HG02588 (cell line): ENCODE data around the gene PNMT.

Source experiments
- ATAC-seq: cut with Tn5 transposase; IDR thresholded peaks from one replicate; pipeline ENCODE4 v1.9.1; 2021; ENCODE audit warnings: mild to moderate bottlenecking, moderate library complexity; ENCODE audit not compliant: unreplicated experiment

The PNMT gene

DNA sequence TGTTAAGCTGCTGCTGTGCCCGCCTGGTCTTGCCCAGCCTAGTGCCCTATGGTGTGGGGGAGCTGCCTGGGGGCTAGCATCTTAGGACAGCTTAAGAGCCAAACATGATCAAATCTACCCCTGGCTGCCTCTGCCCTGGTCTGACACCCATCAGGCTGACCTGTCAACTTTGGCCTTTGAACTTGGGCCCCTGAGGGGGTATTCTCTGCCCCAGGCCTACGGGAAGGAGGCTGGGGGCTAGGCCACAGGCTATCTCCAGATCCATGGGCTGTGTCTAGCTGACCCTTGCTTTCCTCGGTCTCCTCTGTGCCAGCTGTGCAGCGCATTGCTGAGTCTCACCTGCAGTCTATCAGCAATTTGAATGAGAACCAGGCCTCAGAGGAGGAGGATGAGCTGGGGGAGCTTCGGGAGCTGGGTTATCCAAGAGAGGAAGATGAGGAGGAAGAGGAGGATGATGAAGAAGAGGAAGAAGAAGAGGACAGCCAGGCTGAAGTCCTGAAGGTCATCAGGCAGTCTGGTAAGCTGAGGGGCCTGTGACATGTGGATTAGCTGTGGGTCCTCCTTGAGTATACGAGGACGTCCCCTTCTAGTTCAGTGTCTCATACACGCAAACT lies 34.6 kb upstream of the PNMT start:
- no peak for ATAC-seq

DNA sequence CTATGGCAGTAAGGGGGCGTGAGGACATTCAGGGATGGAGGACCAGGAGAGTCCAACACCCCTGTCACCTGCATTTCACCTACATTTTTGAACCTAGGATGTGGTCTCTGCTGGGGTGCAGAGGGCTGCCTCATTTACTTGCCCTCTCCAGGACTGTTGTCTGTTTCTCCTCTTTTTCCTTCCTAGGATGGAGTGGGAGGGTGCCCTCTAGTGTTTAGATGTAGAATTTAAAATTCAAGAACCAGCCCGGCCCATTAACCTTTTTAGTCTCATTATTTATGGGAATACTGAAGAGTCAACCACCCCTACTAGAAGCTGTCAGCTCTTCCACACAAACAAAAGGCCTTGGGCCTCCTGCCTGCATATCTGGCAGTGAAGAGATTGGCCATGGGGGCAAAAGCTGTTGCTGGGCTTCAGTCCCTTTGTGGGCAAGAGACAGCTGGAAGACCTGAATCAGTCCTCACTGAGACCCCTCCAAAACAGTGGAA lies 33.8 kb upstream of the PNMT start:
- ATAC-seq = no peak

GRCh38 chr17:39635614-39636176 lies 32.6 kb upstream of the PNMT start:
- no peak for ATAC-seq

GRCh38 chr17:39636587-39636926 lies 31.7 kb upstream of the PNMT start:
- peak; percentile 5 for ATAC-seq

DNA sequence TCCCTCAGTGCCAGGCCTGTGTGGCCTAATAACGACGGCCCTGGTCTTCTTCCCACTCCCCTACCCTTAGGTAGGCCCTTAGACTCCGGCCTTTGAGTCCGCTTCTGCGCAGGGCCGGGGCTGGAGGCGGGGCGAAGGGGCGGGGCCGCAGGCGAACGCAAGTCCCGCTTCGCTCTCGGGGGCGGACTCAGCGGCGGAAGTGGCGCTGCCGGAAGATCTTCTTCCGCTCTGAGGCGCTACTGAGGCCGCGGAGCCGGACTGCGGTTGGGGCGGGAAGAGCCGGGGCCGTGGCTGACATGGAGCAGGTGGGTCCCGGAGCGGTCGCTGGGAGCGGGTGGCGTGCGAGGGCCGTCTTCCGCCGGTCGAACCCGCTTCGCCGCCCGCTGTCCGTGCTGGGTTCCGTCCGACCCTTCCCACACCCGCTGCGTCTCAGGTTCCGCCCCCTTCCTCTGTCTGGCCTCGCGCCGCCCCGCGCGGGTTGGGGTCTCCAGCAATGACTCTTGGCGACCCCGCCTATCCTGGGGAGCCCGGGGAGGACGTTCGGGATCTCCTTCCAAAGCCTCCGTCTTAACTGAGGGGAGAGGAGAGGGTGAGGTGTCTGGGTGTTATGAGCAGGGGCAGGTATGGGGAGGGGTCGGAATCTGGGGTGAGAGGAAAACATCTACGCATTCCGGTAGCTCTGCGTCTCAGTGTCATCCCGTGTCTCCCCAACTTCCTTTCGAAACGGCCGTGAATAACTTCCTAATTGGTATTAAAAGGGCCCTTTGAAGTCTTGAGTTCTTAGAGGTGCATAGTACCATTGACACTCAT lies 31.1 kb upstream of the PNMT start, which contains the start of gene STARD3:
Gene STARD3 (plus strand): TSS at position 218 of the 810 bp plus-strand sequence. CDS start 16,388 bp downstream, outside the sequence.
- ATAC-seq = peak; percentile 72

DNA sequence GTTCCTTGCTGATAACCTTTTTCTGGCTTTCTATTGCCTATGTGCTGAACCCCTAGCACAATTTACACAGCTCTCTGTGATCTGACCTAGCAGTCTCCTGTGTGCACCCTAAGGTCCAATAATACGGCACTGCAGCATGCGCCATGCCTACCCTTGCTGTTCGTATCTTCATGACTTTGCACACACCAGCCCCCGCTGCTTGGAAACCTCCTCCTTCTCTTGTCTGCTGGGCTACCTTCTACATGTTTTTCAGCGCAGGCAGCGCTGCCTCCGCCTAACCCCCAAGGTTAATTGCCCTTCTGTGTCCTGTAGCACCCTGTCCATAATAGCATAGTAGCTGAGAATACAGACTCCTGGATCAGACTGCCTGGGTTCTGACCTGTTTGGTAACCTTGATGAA lies 29.9 kb upstream of the PNMT start:
- ATAC-seq = no peak

DNA sequence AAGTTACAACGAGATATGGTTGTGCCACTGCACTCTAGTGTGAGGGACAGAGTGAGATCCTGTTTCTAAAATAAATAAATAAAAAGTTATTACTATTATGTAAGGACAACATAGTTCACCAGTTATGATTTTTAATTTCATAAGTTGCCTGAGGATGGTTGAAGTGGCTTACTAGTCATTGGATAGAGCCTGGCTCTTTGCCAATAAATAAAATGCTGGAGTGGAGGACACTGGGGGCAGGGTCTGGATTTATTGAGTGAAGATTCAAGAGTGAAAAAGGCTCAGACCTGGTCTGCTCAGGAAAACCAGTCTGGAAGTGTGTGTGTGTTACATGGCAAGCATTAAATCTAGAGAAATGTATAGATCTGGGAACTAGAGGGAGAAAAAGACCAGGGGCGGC lies 29.2 kb upstream of the PNMT start:
- ATAC-seq = no peak

GRCh38 chr17:39639566-39640458 lies 28.4 kb upstream of the PNMT start:
- ATAC-seq = no peak

DNA sequence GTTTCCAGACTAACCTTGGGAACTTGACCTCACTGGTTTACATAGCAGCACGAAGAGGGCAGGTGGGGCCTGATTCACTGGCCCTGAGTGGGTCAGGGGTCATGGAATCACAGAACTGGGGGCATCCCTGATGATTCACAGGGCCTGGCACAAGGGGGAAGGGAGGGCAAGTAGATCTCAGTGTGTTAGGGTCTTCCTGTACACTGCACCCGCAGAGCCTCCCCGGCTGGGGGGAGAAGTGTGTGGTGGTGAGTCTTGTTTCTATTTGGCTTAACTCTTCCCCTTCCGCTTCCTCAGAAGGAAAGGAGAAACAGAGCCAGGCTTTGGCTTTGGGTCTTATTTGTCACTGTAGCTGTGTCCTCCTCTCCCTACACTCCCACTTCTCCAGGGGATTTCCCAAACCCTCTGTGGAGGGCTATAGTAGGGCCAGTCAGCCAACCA lies 27.6 kb upstream of the PNMT start:
- no peak for ATAC-seq

GRCh38 chr17:39641097-39641496 lies 27.2 kb upstream of the PNMT start:
- no peak for ATAC-seq

- no peak for ATAC-seq
Measured at GRCh38 chr17:39641883-39642282, 26.4 kb upstream of the PNMT start.

GRCh38 chr17:39642291-39643074 lies 25.8 kb upstream of the PNMT start:
- no peak for ATAC-seq

GRCh38 chr17:39643271-39643670 lies 25.0 kb upstream of the PNMT start:
- ATAC-seq = no peak

DNA sequence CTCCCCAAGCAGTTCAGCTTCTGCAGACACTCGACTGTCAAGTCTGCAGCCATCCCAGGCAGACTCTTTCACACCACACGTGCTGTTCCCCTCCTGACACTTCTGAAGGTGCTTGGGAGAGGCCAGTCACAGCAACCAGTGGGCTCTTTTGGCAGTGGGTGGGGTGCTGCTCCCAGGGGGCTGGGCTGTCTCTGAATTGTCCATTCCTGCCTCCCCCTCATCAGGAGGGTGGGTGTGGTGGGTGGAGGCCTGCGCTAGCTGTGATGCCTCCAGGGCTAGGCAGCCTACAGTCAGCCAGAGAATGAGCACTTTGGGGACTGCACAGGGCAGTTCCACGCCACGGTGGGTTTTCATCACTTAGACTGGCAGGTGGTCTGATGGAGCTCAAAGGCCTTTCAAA lies 21.0 kb upstream of the PNMT start:
- ATAC-seq = no peak

DNA sequence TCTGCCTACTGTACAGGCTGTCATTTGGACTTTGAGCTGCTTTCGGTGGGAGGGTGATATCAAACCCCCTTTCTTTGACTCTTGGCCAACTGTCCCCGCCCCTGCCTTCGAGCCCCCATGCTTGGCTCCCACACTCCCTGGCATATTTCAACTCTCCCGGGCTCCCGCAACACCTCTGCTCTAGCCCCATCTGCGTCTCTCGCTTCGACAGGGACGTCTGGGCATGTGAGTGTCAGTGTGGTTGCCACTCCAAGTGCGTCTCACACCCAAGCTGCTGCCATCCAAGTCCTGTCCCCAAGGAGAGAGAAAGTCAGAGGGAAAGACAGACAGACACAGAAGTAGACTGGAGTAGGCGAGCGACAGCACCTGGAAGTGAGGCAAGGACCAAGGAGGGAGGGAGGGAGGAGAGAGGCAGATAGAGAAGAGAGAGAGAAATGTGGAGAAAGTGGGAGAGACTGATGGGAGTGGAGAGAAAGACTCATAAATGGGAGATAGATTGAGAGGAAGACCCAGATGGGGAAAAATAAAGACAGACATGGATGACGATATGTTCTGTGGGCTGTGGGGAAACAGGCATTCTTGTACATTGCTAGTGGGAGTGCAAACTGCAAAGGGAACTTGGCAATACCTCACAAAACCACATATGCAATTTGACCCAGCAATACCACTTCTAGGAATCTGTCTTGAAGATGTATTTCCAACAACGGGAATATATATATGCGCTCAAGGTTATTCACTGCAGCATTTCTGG lies 19.5 kb upstream of the PNMT start:
- no peak for ATAC-seq

DNA sequence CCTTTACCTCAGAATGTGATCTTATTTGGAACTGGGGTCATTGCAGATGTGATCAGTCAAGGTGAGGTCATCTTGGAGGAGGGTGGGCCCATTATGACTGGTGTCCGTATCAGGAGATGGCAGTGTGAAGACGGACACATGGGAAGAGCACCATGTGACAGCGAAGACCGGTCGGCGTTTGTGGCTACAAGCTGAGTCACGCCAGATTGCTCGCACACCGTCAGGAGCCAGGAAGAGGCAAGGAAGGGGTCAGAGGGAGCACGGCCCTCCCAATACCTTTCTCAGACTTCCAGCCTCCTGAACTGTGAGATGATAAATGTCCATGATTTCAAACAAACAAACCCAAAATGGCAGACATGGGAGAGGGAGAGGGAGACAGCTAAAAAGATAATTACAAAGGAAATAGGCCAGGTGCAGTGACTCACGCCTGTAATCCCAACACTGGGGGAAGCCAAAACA lies 18.1 kb upstream of the PNMT start:
- ATAC-seq = no peak

DNA sequence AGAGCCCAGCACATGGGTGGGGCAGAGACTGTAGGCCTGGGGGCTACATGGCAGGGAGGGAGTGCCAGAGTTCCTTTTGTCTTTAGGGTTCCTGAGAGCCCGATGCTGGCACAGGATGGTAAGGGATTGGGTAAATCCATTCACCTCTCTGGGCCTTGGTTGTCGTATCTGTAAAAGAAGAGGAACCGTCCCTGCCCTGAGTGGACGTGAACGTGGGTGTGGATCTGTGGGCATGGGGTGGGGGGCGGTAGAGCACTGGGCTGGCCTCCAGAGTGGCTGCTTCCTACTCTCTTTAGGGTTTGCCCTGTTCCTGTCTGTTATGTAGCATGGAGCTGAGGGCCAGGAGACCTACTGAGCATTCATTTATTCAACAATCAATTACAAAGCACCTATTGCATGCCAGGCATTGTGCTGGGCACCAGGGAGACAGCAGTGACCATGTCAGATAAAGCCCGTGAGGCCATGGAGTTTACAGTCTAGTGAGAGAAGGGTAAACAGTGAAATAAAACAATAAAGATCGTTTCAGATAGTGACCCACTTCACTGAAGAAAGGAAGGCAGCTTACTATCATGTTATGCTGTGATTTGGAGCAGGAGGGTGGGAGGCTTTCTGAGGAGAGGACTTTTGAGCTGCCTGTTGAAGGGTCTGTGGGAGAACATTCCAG lies 16.2 kb upstream of the PNMT start:
- ATAC-seq = no peak

- no peak for ATAC-seq
Measured at GRCh38 chr17:39652587-39653315, 15.5 kb upstream of the PNMT start.
